ENCODE results near the gene MBNL2. TPM values are rescaled to one million over a fixed set of nuclear protein-coding genes. Genes with fewer than 3 reads are reported as not detected.

The MBNL2 gene
- total and polyA plus RNA-seq, 4 experiments from 2014 or later: 20.1 to 36.2 (median 28.3) TPM

- Histone ChIP-seq H3K27ac (ENCODE audit: low read depth, low read length) (no peak overlapping the region), H3K36me3 (ENCODE audit: insufficient read depth, low read length) (no peaks in the 10 kb centered on the region), H3K4me3 (ENCODE audit: low read length in 2 of 2) (no peak overlapping the region), H3K27me3 (ENCODE audit: insufficient read depth, low read length) (no peaks in the 10 kb centered on the region), H3K4me1 (ENCODE audit: insufficient read depth, low read length) (peaks cover 66% of the 10 kb centered on the region), H3K9me3 (ENCODE audit: control insufficient read depth in 1 of 2, low read length in 2 of 2) (no peaks in the 10 kb centered on the region)
- ChIA-PET CTCF (ENCODE audit: partially characterized antibody) (interaction anchor here (1.3 kb wide), 1 partner anchor 34 kb away, joined by 3 read pairs; the partner anchor contains the start of gene MBNL2), POLR2A (ENCODE audit: partially characterized antibody) (no interaction called here)
- Mint-ChIP-seq H3K4me1 (peaks cover 55 to 68% (median 59%) of the 10 kb centered on the region in 4 donors), H3K27ac (peak overlapping the region in 2 of 7 donors; percentile 20 to 22), H3K27me3 (no peaks in the 10 kb centered on the region), H3K9me3 (no peaks in the 10 kb centered on the region), H3K4me3 (peak overlapping the region in 3 of 8 donors; percentile 0 to 23 (median 2)), H3K36me3 (peaks cover 15 to 19% of the 10 kb centered on the region in 2 donors)
- intact Hi-C loops (cut with micrococcal nuclease): no loop called here
- no peak for DNase-seq
Measured at GRCh38 chr13:97256343-97256783, 34.2 kb downstream of the MBNL2 start.

GRCh38 chr13:97257228-97257755 is 35.2 kb downstream of the MBNL2 start:
- H3K4me1 ChIP-seq (ENCODE audit: insufficient read depth, low read length): peaks cover 75% of the 10 kb centered on the region
- H3K27ac ChIP-seq (ENCODE audit: low read depth, low read length): no peak overlapping the region
- H3K27me3 ChIP-seq (ENCODE audit: insufficient read depth, low read length): no peaks in the 10 kb centered on the region
- Mint-ChIP-seq H3K36me3 (peaks cover 15 to 19% of the 10 kb centered on the region in 2 donors), H3K27ac (peak overlapping the region; percentile 60 to 89 (median 82)), H3K9me3 (no peaks in the 10 kb centered on the region), H3K4me1 (peaks cover 63 to 77% (median 69%) of the 10 kb centered on the region in 4 donors), H3K4me3 (peak overlapping the region in 4 of 8 donors; percentile 41 to 68 (median 60)), H3K27me3 (no peaks in the 10 kb centered on the region)
- no peaks in the 10 kb centered on the region for H3K9me3 ChIP-seq (ENCODE audit: control insufficient read depth in 1 of 2, low read length in 2 of 2)
- POLR2A ChIA-PET (ENCODE audit: partially characterized antibody): no interaction called here
- intact Hi-C loops (cut with micrococcal nuclease): no loop called here
- H3K4me3 ChIP-seq (ENCODE audit: low read length in 2 of 2): no peak overlapping the region
- CTCF ChIA-PET (ENCODE audit: partially characterized antibody): no interaction called here
- DNase-seq: no peak
- no peaks in the 10 kb centered on the region for H3K36me3 ChIP-seq (ENCODE audit: insufficient read depth, low read length)

GRCh38 chr13:97257800-97258799 is 36.0 kb downstream of the MBNL2 start:
- ChIA-PET POLR2A (ENCODE audit: partially characterized antibody) (interaction anchor here (0.7 to 1.0 kb wide), 2 partner anchors 24 to 31 kb away, joined by 3 read pairs; no protein-coding TSS in a partner anchor), CTCF (ENCODE audit: partially characterized antibody) (no interaction called here)
- intact Hi-C loops (cut with micrococcal nuclease): no loop called here
- Histone ChIP-seq H3K36me3 (ENCODE audit: insufficient read depth, low read length) (no peaks in the 10 kb centered on the region), H3K4me1 (ENCODE audit: insufficient read depth, low read length) (peaks cover 77% of the 10 kb centered on the region), H3K9me3 (ENCODE audit: control insufficient read depth in 1 of 2, low read length in 2 of 2) (no peaks in the 10 kb centered on the region), H3K4me3 (ENCODE audit: low read length in 2 of 2) (no peak overlapping the region), H3K27ac (ENCODE audit: low read depth, low read length) (no peak overlapping the region), H3K27me3 (ENCODE audit: insufficient read depth, low read length) (no peaks in the 10 kb centered on the region)
- no peaks in the 10 kb centered on the region for H3K9me3 Mint-ChIP-seq
- peaks cover 67 to 83% (median 74%) of the 10 kb centered on the region in 4 donors for H3K4me1 Mint-ChIP-seq
- no peaks in the 10 kb centered on the region for H3K27me3 Mint-ChIP-seq
- peak overlapping the region in 7 of 8 donors; percentile 0 to 68 (median 56) for H3K4me3 Mint-ChIP-seq
- peak in 2 of 5 donors; percentile 19 to 57 for DNase-seq
- peaks cover 15 to 20% of the 10 kb centered on the region in 2 donors for H3K36me3 Mint-ChIP-seq
- peak overlapping the region; percentile 60 to 89 (median 82) for H3K27ac Mint-ChIP-seq

GRCh38 chr13:97258801-97259200 is 36.7 kb downstream of the MBNL2 start:
- peaks cover 77% of the 10 kb centered on the region for H3K4me1 ChIP-seq (ENCODE audit: insufficient read depth, low read length)
- H3K9me3 ChIP-seq (ENCODE audit: control insufficient read depth in 1 of 2, low read length in 2 of 2): no peaks in the 10 kb centered on the region
- no peak overlapping the region for H3K27ac ChIP-seq (ENCODE audit: low read depth, low read length)
- ChIA-PET POLR2A (ENCODE audit: partially characterized antibody) (interaction anchor here (1.0 kb wide), 1 partner anchor 25 kb away, joined by 3 read pairs; no protein-coding TSS in a partner anchor), CTCF (ENCODE audit: partially characterized antibody) (interaction anchor here (1.2 kb wide), 1 partner anchor 14 kb away, joined by 3 read pairs; no protein-coding TSS in a partner anchor)
- H3K4me3 Mint-ChIP-seq: peak overlapping the region in 3 of 8 donors; percentile 6 to 52 (median 40)
- H3K9me3 Mint-ChIP-seq: no peaks in the 10 kb centered on the region
- H3K36me3 ChIP-seq (ENCODE audit: insufficient read depth, low read length): no peaks in the 10 kb centered on the region
- no peaks in the 10 kb centered on the region for H3K27me3 Mint-ChIP-seq
- no peak overlapping the region for H3K4me3 ChIP-seq (ENCODE audit: low read length in 2 of 2)
- no peak for DNase-seq
- H3K4me1 Mint-ChIP-seq: peaks cover 69 to 86% (median 76%) of the 10 kb centered on the region in 4 donors
- H3K27ac Mint-ChIP-seq: peak overlapping the region in 3 of 7 donors; percentile 31 to 89 (median 72)
- no peaks in the 10 kb centered on the region for H3K27me3 ChIP-seq (ENCODE audit: insufficient read depth, low read length)
- H3K36me3 Mint-ChIP-seq: peaks cover 15 to 21% of the 10 kb centered on the region in 2 donors
- intact Hi-C loops (cut with micrococcal nuclease): no loop called here

- peaks cover 77% of the 10 kb centered on the region for H3K4me1 ChIP-seq (ENCODE audit: insufficient read depth, low read length)
- H3K36me3 ChIP-seq (ENCODE audit: insufficient read depth, low read length): no peaks in the 10 kb centered on the region
- H3K27ac ChIP-seq (ENCODE audit: low read depth, low read length): no peak overlapping the region
- Mint-ChIP-seq H3K4me3 (peak overlapping the region in 1 of 8 donors; percentile 32), H3K27ac (peak overlapping the region in 5 of 7 donors; percentile 4 to 89 (median 55)), H3K36me3 (peaks cover 15 to 20% of the 10 kb centered on the region in 2 donors), H3K27me3 (no peaks in the 10 kb centered on the region), H3K4me1 (peaks cover 69 to 86% (median 77%) of the 10 kb centered on the region in 4 donors), H3K9me3 (no peaks in the 10 kb centered on the region)
- no peaks in the 10 kb centered on the region for H3K27me3 ChIP-seq (ENCODE audit: insufficient read depth, low read length)
- intact Hi-C loops (cut with micrococcal nuclease): no loop called here
- no peak overlapping the region for H3K4me3 ChIP-seq (ENCODE audit: low read length in 2 of 2)
- ChIA-PET POLR2A (ENCODE audit: partially characterized antibody) (no interaction called here), CTCF (ENCODE audit: partially characterized antibody) (interaction anchor here (0.7 to 1.2 kb wide), 2 partner anchors 13 to 149 kb away, joined by 3 read pairs; no protein-coding TSS in a partner anchor)
- no peaks in the 10 kb centered on the region for H3K9me3 ChIP-seq (ENCODE audit: control insufficient read depth in 1 of 2, low read length in 2 of 2)
- DNase-seq: no peak
Measured at GRCh38 chr13:97259410-97259797, 37.3 kb downstream of the MBNL2 start.

- H3K27me3 Mint-ChIP-seq: no peaks in the 10 kb centered on the region
- Histone ChIP-seq H3K27me3 (ENCODE audit: insufficient read depth, low read length) (no peaks in the 10 kb centered on the region), H3K4me1 (ENCODE audit: insufficient read depth, low read length) (peaks cover 71% of the 10 kb centered on the region), H3K4me3 (ENCODE audit: low read length in 2 of 2) (no peak overlapping the region), H3K36me3 (ENCODE audit: insufficient read depth, low read length) (peaks cover 2% of the 10 kb centered on the region), H3K9me3 (ENCODE audit: control insufficient read depth in 1 of 2, low read length in 2 of 2) (no peaks in the 10 kb centered on the region), H3K27ac (ENCODE audit: low read depth, low read length) (no peak overlapping the region)
- H3K27ac Mint-ChIP-seq: peak overlapping the region in 6 of 7 donors; percentile 6 to 85 (median 70)
- H3K36me3 Mint-ChIP-seq: peaks cover 15 to 18% of the 10 kb centered on the region in 2 donors
- H3K4me3 Mint-ChIP-seq: peak overlapping the region in 6 of 8 donors; percentile 14 to 69 (median 42)
- peaks cover 71 to 80% (median 76%) of the 10 kb centered on the region in 4 donors for H3K4me1 Mint-ChIP-seq
- ChIA-PET POLR2A (ENCODE audit: partially characterized antibody) (no interaction called here), CTCF (ENCODE audit: partially characterized antibody) (interaction anchor here (0.7 to 1.2 kb wide), 2 partner anchors 13 to 150 kb away, joined by 3 read pairs; no protein-coding TSS in a partner anchor)
- H3K9me3 Mint-ChIP-seq: no peaks in the 10 kb centered on the region
- intact Hi-C loops (cut with micrococcal nuclease): no loop called here
- no peak for DNase-seq
Measured at GRCh38 chr13:97259798-97260714, 37.9 kb downstream of the MBNL2 start.

All from CD4-positive, alpha-beta memory T cell (primary cell).